ENCODE results near the gene CSNK2A3.

CSNK2A3 gene

DNA sequence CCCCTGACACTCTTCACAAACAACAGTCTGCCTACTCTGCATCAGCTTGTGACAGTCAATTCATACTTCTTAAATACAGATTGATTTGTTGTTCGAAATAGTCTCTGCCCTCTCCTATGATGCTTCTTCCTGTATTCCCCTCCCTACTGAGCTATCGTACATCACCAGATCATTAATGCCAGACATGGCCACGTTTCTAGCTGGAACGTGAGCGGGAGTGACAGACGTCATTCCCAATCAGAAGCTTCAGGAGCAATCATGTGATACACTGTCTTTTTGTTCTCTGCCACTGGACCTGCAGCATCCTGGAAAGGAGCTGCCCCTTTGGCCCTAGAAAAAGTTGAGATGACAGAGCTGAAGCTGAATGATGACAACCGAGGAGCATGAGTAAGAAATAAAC lies 48.5 kb downstream of the CSNK2A3 start:
- H3K4me2 ChIP-seq: no peak overlapping the region
- no peak overlapping the region for H3K9ac ChIP-seq
- H3K27me3 ChIP-seq: no peaks in the 10 kb centered on the region
- no peaks in the 10 kb centered on the region for H3K4me1 ChIP-seq
- no peak for TF ChIP-seq Cebpa-rat (IDR thresholded peaks at IDR 0.05)
- no peak overlapping the region for H3K27ac ChIP-seq
- no peaks in the 10 kb centered on the region for H3K36me3 ChIP-seq
- H3K9me3 ChIP-seq: no peaks in the 10 kb centered on the region
- H4K20me1 ChIP-seq: no peaks in the 10 kb centered on the region
- no peak overlapping the region for H3K4me3 ChIP-seq

DNA sequence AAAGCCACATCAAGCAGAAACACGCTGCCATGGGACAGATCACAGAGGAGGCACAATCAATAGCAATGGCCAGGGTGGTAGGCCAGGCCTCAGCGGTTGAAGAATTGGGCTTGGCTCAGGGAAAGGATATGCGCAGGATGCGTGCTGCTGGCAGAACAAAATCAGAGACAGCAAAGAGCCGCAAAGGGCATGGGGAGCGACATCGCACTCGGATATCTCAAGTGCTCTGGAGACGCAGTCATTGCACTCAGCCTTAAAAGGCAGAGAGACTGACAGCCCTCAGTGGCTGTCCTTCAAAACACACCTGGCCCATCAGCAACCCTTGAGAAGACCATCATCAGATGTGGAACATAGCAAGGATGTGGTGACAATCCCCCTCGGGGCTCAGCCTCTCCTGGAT lies 50.5 kb downstream of the CSNK2A3 start:
- no peak overlapping the region for H3K4me2 ChIP-seq
- no peak overlapping the region for H3K4me3 ChIP-seq
- no peak overlapping the region for H3K9ac ChIP-seq
- H3K9me3 ChIP-seq: no peaks in the 10 kb centered on the region
- no peaks in the 10 kb centered on the region for H4K20me1 ChIP-seq
- H3K36me3 ChIP-seq: no peaks in the 10 kb centered on the region
- no peak overlapping the region for H3K27ac ChIP-seq
- no peaks in the 10 kb centered on the region for H3K27me3 ChIP-seq
- no peaks in the 10 kb centered on the region for H3K4me1 ChIP-seq
- TF ChIP-seq Cebpa-rat (IDR thresholded peaks at IDR 0.05): no peak

Measured in BLaER1 (cell line).